ENCODE results near the gene RETN.
A peak's percentile ranks its signal among the peaks of the same experiment; 100 is the strongest.

The RETN gene

GRCh38 chr19:7668842-7669241 is at the start of gene RETN:
RETN (plus strand) TSS chr19:7669049; CDS start chr19:7669327, 278 bp downstream.
- Histone ChIP-seq H2AFZ (ENCODE audit: low read length, unreplicated experiment) (no peak within 1 kb of the TSS), H3K36me3 (ENCODE audit: insufficient read depth, low read length) (no peaks in the 10 kb centered on the region), H3K27me3 (ENCODE audit: insufficient read depth, low read length) (peaks cover 25% of the 10 kb centered on the region), H3K79me2 (ENCODE audit: control insufficient read depth, insufficient read depth, low read length, unreplicated experiment) (no peaks in the 10 kb centered on the region), H3K4me1 (ENCODE audit: control insufficient read depth, insufficient read depth, low read length, unreplicated experiment) (no peaks in the 10 kb centered on the region), H3K4me3 (ENCODE audit: low read depth, low read length) (no peak within 1 kb of the TSS), H3K27ac (ENCODE audit: low read depth, low read length) (no peak within 1 kb of the TSS)

DNA sequence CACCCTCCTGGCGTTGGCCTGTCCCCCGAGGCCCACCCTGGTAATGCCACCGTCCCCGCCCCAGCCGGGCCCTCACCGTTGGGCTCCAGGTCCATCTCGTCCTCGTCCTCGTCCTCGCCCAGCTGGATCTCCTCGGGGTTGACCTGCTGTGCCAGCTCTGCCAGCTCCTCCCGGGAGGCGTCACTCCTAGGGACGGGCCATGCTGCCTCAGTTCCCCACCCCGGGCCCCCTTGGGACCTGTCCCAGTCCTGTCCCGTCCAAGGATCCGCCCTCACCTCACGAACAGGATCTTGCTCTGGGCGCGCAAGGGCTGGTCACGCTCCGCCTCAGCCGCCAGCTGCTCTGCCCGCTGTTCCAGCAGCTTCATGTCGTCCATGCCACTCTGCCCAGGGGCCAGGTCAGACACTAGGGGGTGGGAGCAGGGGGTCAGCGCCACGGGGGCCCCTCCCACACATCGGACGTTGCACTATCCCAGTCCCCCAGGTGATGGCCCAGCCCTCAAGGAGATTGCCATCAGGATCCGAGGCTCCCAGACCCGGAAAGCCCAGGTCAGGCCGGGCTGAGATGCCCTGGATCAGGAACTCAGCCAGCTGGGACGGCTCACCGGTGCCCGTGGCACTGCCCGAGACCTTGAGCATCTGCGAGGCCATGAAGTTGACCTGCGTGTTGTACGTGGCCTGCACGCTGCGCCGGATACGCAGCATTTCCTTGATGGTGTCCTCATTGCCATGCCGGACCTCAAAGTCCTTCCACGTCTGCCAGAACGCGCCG is 49.0 kb upstream of the RETN start:
- no peak overlapping the region for H2AFZ ChIP-seq (ENCODE audit: low read length, unreplicated experiment)
- no peaks in the 10 kb centered on the region for H3K79me2 ChIP-seq (ENCODE audit: control insufficient read depth, insufficient read depth, low read length, unreplicated experiment)
- no peaks in the 10 kb centered on the region for H3K27me3 ChIP-seq (ENCODE audit: insufficient read depth, low read length)
- H3K36me3 ChIP-seq (ENCODE audit: insufficient read depth, low read length), result no peaks in the 10 kb centered on the region; the same call in 1 of the 2 replicates
- H3K27ac ChIP-seq (ENCODE audit: low read depth, low read length), result no peak overlapping the region
- no peak overlapping the region for H3K4me3 ChIP-seq (ENCODE audit: low read depth, low read length)
- no peaks in the 10 kb centered on the region for H3K4me1 ChIP-seq (ENCODE audit: control insufficient read depth, insufficient read depth, low read length, unreplicated experiment)

DNA sequence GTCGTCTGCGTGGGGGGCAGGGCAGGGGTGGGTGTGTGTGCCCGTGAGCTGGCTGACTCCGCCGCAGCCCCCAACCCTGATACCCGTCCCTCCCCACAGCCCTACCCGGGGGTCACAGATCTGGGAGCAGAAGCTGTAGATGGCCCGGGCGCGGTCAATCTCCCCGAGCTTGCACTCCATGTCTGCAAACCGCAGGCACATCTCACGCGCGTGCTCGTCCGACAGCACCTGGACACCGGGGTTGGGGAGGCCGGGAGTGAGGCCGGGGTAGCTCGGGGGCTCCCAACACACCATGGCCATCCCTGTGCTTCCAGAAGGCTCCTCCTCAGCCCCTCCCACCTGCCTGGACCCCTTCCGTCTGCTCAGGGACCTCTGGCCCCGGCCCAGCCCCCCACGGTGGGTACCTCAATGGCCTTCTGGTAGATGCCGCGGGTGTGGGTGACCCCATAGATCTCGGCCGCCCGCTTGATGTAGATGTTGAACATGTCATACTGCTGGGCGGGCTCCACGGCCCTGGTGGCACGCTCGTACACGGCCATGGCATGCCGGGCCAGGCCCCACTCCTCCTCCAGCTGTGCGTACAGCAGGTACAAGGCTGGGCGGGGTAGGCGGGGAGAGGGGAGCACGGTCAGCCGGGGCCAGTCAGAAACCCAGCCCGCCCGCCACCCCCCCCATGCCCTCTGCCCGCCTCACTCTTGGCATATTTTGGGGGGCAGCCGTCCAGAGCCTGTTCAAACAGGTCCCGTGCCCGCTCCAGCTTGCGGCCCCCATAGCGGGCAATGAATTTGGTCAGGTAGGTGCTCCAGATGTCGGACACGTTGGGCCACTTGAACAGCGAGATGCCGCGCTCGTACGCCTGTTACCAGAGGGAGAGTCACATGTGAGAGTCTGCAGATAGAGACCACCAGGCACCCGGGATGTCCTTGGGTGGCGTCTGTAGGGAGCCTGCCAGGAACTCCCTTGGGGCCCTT is 48.1 kb upstream of the RETN start:
- no peak overlapping the region for H3K27ac ChIP-seq (ENCODE audit: low read depth, low read length)
- no peak overlapping the region for H3K4me3 ChIP-seq (ENCODE audit: low read depth, low read length)
- H2AFZ ChIP-seq (ENCODE audit: low read length, unreplicated experiment), result no peak overlapping the region
- no peaks in the 10 kb centered on the region for H3K27me3 ChIP-seq (ENCODE audit: insufficient read depth, low read length)
- no peaks in the 10 kb centered on the region for H3K4me1 ChIP-seq (ENCODE audit: control insufficient read depth, insufficient read depth, low read length, unreplicated experiment)
- no peaks in the 10 kb centered on the region; the same call in 1 of the 2 replicates for H3K36me3 ChIP-seq (ENCODE audit: insufficient read depth, low read length)
- H3K79me2 ChIP-seq (ENCODE audit: control insufficient read depth, insufficient read depth, low read length, unreplicated experiment), result no peaks in the 10 kb centered on the region

DNA sequence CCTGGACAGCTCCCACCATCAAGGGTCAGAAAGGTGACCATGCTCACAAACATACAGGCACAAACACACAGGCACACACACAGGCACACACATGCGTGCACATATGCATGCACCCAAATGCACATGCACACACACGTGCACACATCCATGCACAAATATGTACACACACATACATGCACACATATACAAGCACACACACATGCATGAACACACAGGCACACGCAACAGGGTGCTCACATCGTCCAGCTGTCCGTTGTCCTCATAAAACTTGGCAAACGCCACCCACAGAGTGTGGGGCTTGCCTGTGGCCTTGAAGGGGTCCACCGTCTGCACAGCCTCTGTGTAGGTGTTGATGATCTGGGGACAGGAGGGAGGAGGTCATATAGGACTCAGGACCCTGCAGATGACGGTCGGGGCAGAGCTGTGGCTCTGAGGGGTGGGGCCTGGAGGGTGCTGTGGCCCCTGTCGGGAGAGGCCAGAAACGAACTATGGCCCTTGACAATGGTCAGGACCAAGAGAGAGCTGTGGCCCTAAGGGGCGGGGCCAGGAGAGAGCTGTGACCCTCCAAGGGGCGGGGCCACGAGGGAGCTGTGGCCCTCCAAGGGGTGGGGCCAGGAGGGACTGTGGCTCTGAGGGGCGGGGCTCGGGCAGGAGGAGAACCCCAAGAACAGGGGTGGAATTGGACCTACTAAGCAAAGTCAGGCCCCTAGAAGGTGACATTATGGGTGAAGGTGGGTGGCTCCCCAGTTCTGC is 45.7 kb upstream of the RETN start:
- Histone ChIP-seq H3K79me2 (ENCODE audit: control insufficient read depth, insufficient read depth, low read length, unreplicated experiment) (peaks cover 18% of the 10 kb centered on the region), H2AFZ (ENCODE audit: low read length, unreplicated experiment) (no peak overlapping the region), H3K4me3 (ENCODE audit: low read depth, low read length) (no peak overlapping the region), H3K27ac (ENCODE audit: low read depth, low read length) (no peak overlapping the region), H3K27me3 (ENCODE audit: insufficient read depth, low read length) (no peaks in the 10 kb centered on the region), H3K36me3 (ENCODE audit: insufficient read depth, low read length) (no peaks in the 10 kb centered on the region; the same call in 1 of the 2 replicates), H3K4me1 (ENCODE audit: control insufficient read depth, insufficient read depth, low read length, unreplicated experiment) (no peaks in the 10 kb centered on the region)

GRCh38 chr19:7623725-7624603 is 44.9 kb upstream of the RETN start:
- peaks cover 26% of the 10 kb centered on the region for H3K79me2 ChIP-seq (ENCODE audit: control insufficient read depth, insufficient read depth, low read length, unreplicated experiment)
- H3K27ac ChIP-seq (ENCODE audit: low read depth, low read length), result no peak overlapping the region
- no peak overlapping the region for H3K4me3 ChIP-seq (ENCODE audit: low read depth, low read length)
- no peaks in the 10 kb centered on the region for H3K27me3 ChIP-seq (ENCODE audit: insufficient read depth, low read length)
- H3K36me3 ChIP-seq (ENCODE audit: insufficient read depth, low read length), result no peaks in the 10 kb centered on the region; the same call in 1 of the 2 replicates
- H3K4me1 ChIP-seq (ENCODE audit: control insufficient read depth, insufficient read depth, low read length, unreplicated experiment), result no peaks in the 10 kb centered on the region
- no peak overlapping the region for H2AFZ ChIP-seq (ENCODE audit: low read length, unreplicated experiment)

DNA sequence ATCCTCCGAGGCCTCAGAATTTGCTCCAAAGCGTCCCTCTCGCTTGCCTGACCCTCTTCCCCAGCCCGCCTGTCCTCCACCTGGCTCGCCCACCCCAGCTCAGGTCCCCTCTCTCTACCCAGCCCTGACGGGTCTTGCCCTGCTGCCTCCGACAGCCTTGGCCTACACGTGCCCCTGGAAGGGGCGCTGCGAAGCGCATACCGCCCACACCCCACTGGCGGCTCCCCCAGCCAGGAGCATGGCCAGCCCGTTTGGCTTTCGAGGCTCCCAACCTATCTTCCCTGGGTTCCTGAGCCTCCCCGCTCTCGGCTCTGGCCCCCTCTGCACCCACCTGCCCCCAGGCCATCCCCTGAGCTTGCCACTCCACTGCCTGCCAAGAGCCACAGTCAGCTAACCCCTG is 44.0 kb upstream of the RETN start:
- H3K4me1 ChIP-seq (ENCODE audit: control insufficient read depth, insufficient read depth, low read length, unreplicated experiment), result no peaks in the 10 kb centered on the region
- peaks cover 32% of the 10 kb centered on the region for H3K79me2 ChIP-seq (ENCODE audit: control insufficient read depth, insufficient read depth, low read length, unreplicated experiment)
- no peak overlapping the region for H2AFZ ChIP-seq (ENCODE audit: low read length, unreplicated experiment)
- H3K4me3 ChIP-seq (ENCODE audit: low read depth, low read length), result no peak overlapping the region
- no peaks in the 10 kb centered on the region for H3K27me3 ChIP-seq (ENCODE audit: insufficient read depth, low read length)
- H3K36me3 ChIP-seq (ENCODE audit: insufficient read depth, low read length), result no peaks in the 10 kb centered on the region; the same call in 1 of the 2 replicates
- no peak overlapping the region for H3K27ac ChIP-seq (ENCODE audit: low read depth, low read length)

- peaks cover 43% of the 10 kb centered on the region for H3K79me2 ChIP-seq (ENCODE audit: control insufficient read depth, insufficient read depth, low read length, unreplicated experiment)
- H3K27me3 ChIP-seq (ENCODE audit: insufficient read depth, low read length), result no peaks in the 10 kb centered on the region
- H3K36me3 ChIP-seq (ENCODE audit: insufficient read depth, low read length), result no peaks in the 10 kb centered on the region; the same call in 1 of the 2 replicates
- H2AFZ ChIP-seq (ENCODE audit: low read length, unreplicated experiment), result no peak overlapping the region
- H3K27ac ChIP-seq (ENCODE audit: low read depth, low read length), result no peak overlapping the region
- no peaks in the 10 kb centered on the region for H3K4me1 ChIP-seq (ENCODE audit: control insufficient read depth, insufficient read depth, low read length, unreplicated experiment)
- no peak overlapping the region for H3K4me3 ChIP-seq (ENCODE audit: low read depth, low read length)
These were observed 43.0 kb upstream of the RETN start for GRCh38 chr19:7625763-7626372.

DNA sequence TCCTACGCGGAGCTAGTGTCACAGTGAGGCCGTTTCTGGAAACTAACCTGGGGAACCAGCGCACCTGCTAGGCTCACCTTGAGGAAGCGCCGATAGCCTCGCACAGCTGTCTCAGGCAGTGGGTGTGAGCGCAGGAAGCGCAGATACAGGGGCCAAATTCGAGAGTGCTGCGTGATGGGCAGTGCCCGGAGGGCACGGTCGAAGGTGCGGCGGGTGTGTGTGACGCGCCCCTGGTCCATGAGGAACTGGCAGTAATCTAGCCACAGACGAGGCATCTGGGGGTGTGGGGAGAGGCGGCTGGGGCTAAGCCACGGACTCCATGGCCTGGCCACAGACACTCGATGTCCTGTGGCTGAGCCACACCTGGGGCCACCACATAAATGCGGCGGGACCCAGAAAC is 41.7 kb upstream of the RETN start:
- peaks cover 46% of the 10 kb centered on the region for H3K79me2 ChIP-seq (ENCODE audit: control insufficient read depth, insufficient read depth, low read length, unreplicated experiment)
- H3K36me3 ChIP-seq (ENCODE audit: insufficient read depth, low read length), result no peaks in the 10 kb centered on the region; the same call in 1 of the 2 replicates
- no peak overlapping the region for H3K4me3 ChIP-seq (ENCODE audit: low read depth, low read length)
- no peak overlapping the region for H3K27ac ChIP-seq (ENCODE audit: low read depth, low read length)
- H2AFZ ChIP-seq (ENCODE audit: low read length, unreplicated experiment), result no peak overlapping the region
- no peaks in the 10 kb centered on the region for H3K4me1 ChIP-seq (ENCODE audit: control insufficient read depth, insufficient read depth, low read length, unreplicated experiment)
- no peaks in the 10 kb centered on the region for H3K27me3 ChIP-seq (ENCODE audit: insufficient read depth, low read length)

DNA sequence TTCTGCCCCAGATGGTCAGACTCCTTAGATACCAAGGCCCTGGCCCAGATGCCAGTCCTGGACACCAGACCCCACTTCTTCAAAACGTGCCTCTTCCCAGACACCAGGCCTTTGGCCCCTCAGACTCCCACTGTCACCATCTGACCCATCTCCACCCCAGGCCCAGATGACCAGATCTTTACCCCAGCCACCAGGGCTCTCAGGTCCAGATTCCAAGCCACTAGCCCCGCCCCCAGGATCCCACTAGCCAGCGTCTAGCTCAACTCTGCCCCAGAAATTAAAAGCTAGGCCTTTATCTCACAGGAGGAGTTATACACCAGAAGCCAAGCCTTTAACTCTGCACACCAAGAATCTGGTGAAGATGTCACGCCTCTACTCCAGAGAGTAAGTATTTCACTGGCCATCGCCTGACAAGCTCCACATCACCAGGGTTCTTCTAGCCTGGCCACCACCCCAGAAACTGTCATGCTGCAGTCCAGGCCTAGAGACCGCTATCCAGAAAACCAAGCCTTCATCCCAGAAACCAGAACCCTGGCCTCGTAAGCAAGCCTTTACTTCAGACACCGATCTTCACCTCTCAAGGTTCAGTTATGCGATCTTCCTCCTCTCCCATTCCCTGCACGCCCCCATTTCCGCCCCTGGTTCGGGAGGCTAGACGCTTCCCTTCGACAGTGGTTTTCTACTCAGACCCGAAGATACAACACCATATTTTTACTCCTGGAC is 40.1 kb upstream of the RETN start:
- H3K27ac ChIP-seq (ENCODE audit: low read depth, low read length), result peak overlapping the region; percentile 36; the same call in 1 of the 2 replicates
- H3K4me1 ChIP-seq (ENCODE audit: control insufficient read depth, insufficient read depth, low read length, unreplicated experiment), result no peaks in the 10 kb centered on the region
- no peaks in the 10 kb centered on the region for H3K27me3 ChIP-seq (ENCODE audit: insufficient read depth, low read length)
- peak overlapping the region; percentile 64 for H2AFZ ChIP-seq (ENCODE audit: low read length, unreplicated experiment)
- H3K4me3 ChIP-seq (ENCODE audit: low read depth, low read length), result peak overlapping the region; percentile 98
- H3K36me3 ChIP-seq (ENCODE audit: insufficient read depth, low read length), result no peaks in the 10 kb centered on the region
- H3K79me2 ChIP-seq (ENCODE audit: control insufficient read depth, insufficient read depth, low read length, unreplicated experiment), result peaks cover 46% of the 10 kb centered on the region

All from ACC112 (cell line).